Activated T-cell treated with anti-CD3 and anti-CD28 coated beads, Interleukin-2, amount 50 U/mL, for 72 hours (primary cell): ENCODE measurements around the gene RHOJ. TPM values are rescaled to one million over a fixed set of nuclear protein-coding genes. Genes with fewer than 3 reads are reported as not detected.
"Not testable (repeated sequence)": the region's sequence is repeated elsewhere in the genome, so short reads cannot be mapped to it uniquely, and the experiment has no call there.

Experiments
- ATAC-seq, 2 donors: fragments of 150-1000 bp; cut with Tn5 transposase; replicated peaks in 1 of 2; 2 replicates each; pipeline ENCODE4 v1.10.0; 2021; ENCODE audit warnings: moderate library complexity in 2 of 2, mild to moderate bottlenecking in 1 of 2
- DNase-seq, 2 donors: peaks; one replicate each; pipeline ENCODE4 v3.0.0; 2021 to 2022; ENCODE audit warnings: mixed read lengths in 1 of 2
- H3K27ac Mint-ChIP-seq: one replicate; pipeline ENCODE4 v1.8.0; 2022; ENCODE audit warnings: mild to moderate bottlenecking, moderate library complexity, mixed read lengths
- H3K27me3 Mint-ChIP-seq: one replicate; pipeline ENCODE4 v1.8.0; 2022; ENCODE audit warnings: low read depth, mixed read lengths
- H3K36me3 Mint-ChIP-seq, 2 donors: one replicate each; pipeline ENCODE4 v1.8.0; 2022; ENCODE audit warnings: mixed read lengths in 2 of 2, mild to moderate bottlenecking in 1 of 2; ENCODE audit not compliant: insufficient read depth in 2 of 2
- H3K4me1 Mint-ChIP-seq: one replicate; pipeline ENCODE4 v1.8.0; 2022; ENCODE audit warnings: low read depth, mixed read lengths
- H3K4me3 Mint-ChIP-seq, 2 donors: one replicate each; pipeline ENCODE4 v1.8.0; 2022; ENCODE audit warnings: mild to moderate bottlenecking in 2 of 2, mixed read lengths in 2 of 2, moderate library complexity in 2 of 2
- H3K9me3 Mint-ChIP-seq, 2 donors: one replicate each; pipeline ENCODE4 v1.8.0; 2022; ENCODE audit warnings: mixed read lengths in 2 of 2
- total RNA-seq, 2 donors: library from RNA; stranded (reverse); gene quantifications; one replicate each; pipeline ENCODE4 v1.2.3, GENCODE V29; 2022

Gene RHOJ
- total RNA-seq, 2 donors from 2014 or later = not detected

GRCh38 chr14:63299351-63300110 lies 95.3 kb downstream of the RHOJ start:
- ATAC-seq = no peak
- peaks cover 10% of the 10 kb centered on the region for H3K27me3 Mint-ChIP-seq

GRCh38 chr14:63300854-63301253 lies 96.6 kb downstream of the RHOJ start:
- Mint-ChIP-seq H3K27me3 (peaks cover 10% of the 10 kb centered on the region), H3K36me3 (no peaks in the 10 kb centered on the region), H3K4me3 (no peak overlapping the region), H3K4me1 (peaks cover 7% of the 10 kb centered on the region), H3K27ac (no peak overlapping the region), H3K9me3 (peaks cover 1 to 2% of the 10 kb centered on the region in 2 donors)
- no peak for ATAC-seq
- DNase-seq = no peak

More at GRCh38 chr14:63299351-63300110, 95.3 kb downstream of the RHOJ start:
- Mint-ChIP-seq H3K9me3 (peaks cover 1 to 2% of the 10 kb centered on the region in 2 donors), H3K4me1 (peaks cover 12% of the 10 kb centered on the region), H3K36me3 (no peaks in the 10 kb centered on the region), H3K4me3 (no peak overlapping the region), H3K27ac (no peak overlapping the region)
- no peak for DNase-seq

GRCh38 chr14:63301891-63302534 lies 97.8 kb downstream of the RHOJ start:
- no peak for ATAC-seq
- H3K36me3 Mint-ChIP-seq = no peaks in the 10 kb centered on the region

GRCh38 chr14:63304429-63304828 lies 100.2 kb downstream of the RHOJ start:
- ATAC-seq, DNase-seq, H3K4me3 Mint-ChIP-seq, H3K4me1 Mint-ChIP-seq, H3K36me3 Mint-ChIP-seq, H3K27ac Mint-ChIP-seq, H3K9me3 Mint-ChIP-seq: not testable (repeated sequence)
- peaks cover 16% of the 10 kb centered on the region for H3K27me3 Mint-ChIP-seq

More at GRCh38 chr14:63301891-63302534, 97.8 kb downstream of the RHOJ start:
- H3K27me3 Mint-ChIP-seq = peaks cover 10% of the 10 kb centered on the region
- no peak overlapping the region for H3K4me3 Mint-ChIP-seq
- H3K4me1 Mint-ChIP-seq = no peaks in the 10 kb centered on the region
- H3K9me3 Mint-ChIP-seq = peaks cover 1 to 2% of the 10 kb centered on the region in 2 donors
- no peak for DNase-seq
- H3K27ac Mint-ChIP-seq = no peak overlapping the region

GRCh38 chr14:63308723-63309317 lies 104.6 kb downstream of the RHOJ start:
- DNase-seq = no peak
- no peak for ATAC-seq
- H3K4me3 Mint-ChIP-seq = no peak overlapping the region
- no peak overlapping the region for H3K27ac Mint-ChIP-seq
- H3K9me3 Mint-ChIP-seq = no peaks in the 10 kb centered on the region
- H3K36me3 Mint-ChIP-seq = no peaks in the 10 kb centered on the region
- H3K27me3 Mint-ChIP-seq = peaks cover 25% of the 10 kb centered on the region
- H3K4me1 Mint-ChIP-seq = no peaks in the 10 kb centered on the region

- no peak within 1 kb of the TSS for H3K27ac Mint-ChIP-seq
- peaks cover 36% of the 10 kb centered on the region for H3K27me3 Mint-ChIP-seq
- no peaks in the 10 kb centered on the region for H3K36me3 Mint-ChIP-seq
- ATAC-seq (no peak), DNase-seq (no peak)
- H3K4me1 Mint-ChIP-seq = no peaks in the 10 kb centered on the region
- H3K9me3 Mint-ChIP-seq = no peaks in the 10 kb centered on the region
- no peak within 1 kb of the TSS for H3K4me3 Mint-ChIP-seq
Observed at GRCh38 chr14:63318835-63319234, 114.6 kb downstream of the RHOJ start, which contains the start of gene GPHB5. GPHB5 (minus strand) TSS chr14:63318935; CDS start chr14:63317849, 1,086 bp downstream.

GRCh38 chr14:63322472-63322871 lies 118.2 kb downstream of the RHOJ start:
- DNase-seq (no peak), ATAC-seq (no peak)
- H3K4me3 Mint-ChIP-seq = no peak overlapping the region
- no peak overlapping the region for H3K27ac Mint-ChIP-seq
- H3K9me3 Mint-ChIP-seq = no peaks in the 10 kb centered on the region
- H3K27me3 Mint-ChIP-seq = peaks cover 21% of the 10 kb centered on the region
- H3K4me1 Mint-ChIP-seq = no peaks in the 10 kb centered on the region
- no peaks in the 10 kb centered on the region for H3K36me3 Mint-ChIP-seq

GRCh38 chr14:63322897-63323573 lies 118.8 kb downstream of the RHOJ start:
- Mint-ChIP-seq H3K27me3 (peaks cover 21% of the 10 kb centered on the region), H3K9me3 (no peaks in the 10 kb centered on the region), H3K4me3 (no peak overlapping the region), H3K27ac (no peak overlapping the region), H3K36me3 (no peaks in the 10 kb centered on the region), H3K4me1 (no peaks in the 10 kb centered on the region)
- no peak for ATAC-seq
- DNase-seq = no peak

GRCh38 chr14:63326840-63327239 lies 122.6 kb downstream of the RHOJ start:
- Mint-ChIP-seq H3K4me3 (no peak overlapping the region), H3K36me3 (peaks cover 0 to 1% of the 10 kb centered on the region in 2 donors), H3K27ac (no peak overlapping the region), H3K27me3 (peaks cover 34% of the 10 kb centered on the region), H3K4me1 (no peaks in the 10 kb centered on the region), H3K9me3 (no peaks in the 10 kb centered on the region)
- DNase-seq (no peak), ATAC-seq (no peak)

GRCh38 chr14:63328787-63329737 lies 124.8 kb downstream of the RHOJ start:
- DNase-seq = no peak
- ATAC-seq = no peak
- Mint-ChIP-seq H3K9me3 (no peaks in the 10 kb centered on the region), H3K4me3 (no peak overlapping the region), H3K27me3 (peaks cover 13% of the 10 kb centered on the region), H3K36me3 (peaks cover 0 to 1% of the 10 kb centered on the region in 2 donors), H3K4me1 (no peaks in the 10 kb centered on the region), H3K27ac (no peak overlapping the region)

GRCh38 chr14:63342371-63342770 lies 138.1 kb downstream of the RHOJ start:
- ATAC-seq (no peak), DNase-seq (no peak)
- Mint-ChIP-seq H3K27me3 (peaks cover 46% of the 10 kb centered on the region), H3K4me3 (no peak overlapping the region), H3K36me3 (peaks cover 1 to 2% of the 10 kb centered on the region in 2 donors), H3K27ac (no peak overlapping the region), H3K9me3 (peaks cover 2% of the 10 kb centered on the region in 2 donors), H3K4me1 (no peaks in the 10 kb centered on the region)
